ENCODE data around the gene TANGO2.

TANGO2 gene

DNA sequence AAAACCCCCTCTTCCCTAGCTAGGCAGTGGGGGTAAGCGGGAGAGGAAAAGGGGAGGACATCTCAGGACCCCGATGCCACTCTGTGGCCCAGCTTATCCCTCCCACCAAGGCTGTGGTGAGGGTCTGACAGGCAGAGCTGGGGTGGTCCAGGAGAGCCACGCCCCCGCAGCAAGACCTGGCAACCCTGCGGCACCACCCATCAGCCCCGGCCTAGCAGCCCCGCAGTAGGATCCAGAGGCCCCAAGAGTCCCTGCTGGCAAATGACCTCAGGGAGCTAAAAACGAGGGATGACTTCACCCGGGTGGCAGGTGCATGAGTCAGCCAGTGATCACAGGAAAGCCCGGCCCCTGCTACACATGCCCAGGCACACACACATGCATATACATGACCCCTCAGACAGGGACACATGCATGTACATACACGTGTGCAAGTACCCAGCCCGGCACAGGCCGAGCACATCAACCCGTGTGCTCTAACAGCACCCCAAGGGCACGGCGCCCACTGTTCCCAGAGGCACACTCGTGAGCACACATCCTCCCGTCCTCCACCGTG is 36.6 kb upstream of the TANGO2 start:
- no peak for DNase-seq

DNA sequence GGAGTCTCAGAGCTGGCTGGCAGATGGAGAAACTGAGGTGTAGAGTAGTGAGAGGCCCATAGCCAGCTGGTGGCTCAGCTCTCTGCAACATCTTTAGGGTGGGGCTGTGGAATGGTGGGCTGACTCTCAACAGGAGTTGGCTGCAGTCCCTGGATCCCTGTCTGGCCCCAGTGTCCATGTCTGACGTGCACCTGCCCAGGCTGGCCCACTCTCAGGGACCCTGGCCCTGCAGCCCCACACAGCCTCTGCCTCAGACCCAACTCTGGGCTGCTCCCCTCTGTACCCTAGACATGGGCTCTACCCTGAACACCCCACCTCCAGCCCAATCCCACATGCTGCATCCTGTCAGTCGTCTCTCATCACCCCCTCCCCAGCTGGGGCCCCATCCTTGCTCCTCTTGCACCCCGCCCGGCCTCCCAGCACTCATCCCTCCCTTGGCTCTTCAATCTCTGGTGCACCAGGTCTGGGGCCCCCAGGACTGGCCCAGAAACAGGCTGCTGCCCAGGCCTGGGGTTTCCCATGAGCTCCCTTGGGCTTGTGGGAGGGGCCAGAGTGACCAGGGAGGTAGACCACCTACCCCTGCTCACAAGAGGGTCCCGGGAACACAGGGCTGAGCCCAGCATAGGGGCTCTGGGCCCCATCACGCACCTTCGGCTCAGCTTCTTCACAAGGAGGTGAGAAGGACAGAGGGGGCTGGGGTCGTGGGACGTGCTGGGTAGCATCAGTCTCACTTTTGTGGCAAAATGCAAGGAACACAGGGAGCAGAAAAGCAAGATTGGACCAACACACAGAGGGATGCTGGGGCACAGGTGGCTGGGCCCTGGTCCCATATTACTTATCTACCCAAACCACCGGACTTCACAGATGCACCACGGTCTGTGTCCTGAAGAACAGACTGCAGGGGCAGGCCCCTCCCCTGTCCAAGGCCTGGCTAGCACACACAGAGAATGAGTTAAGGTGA is 35.8 kb upstream of the TANGO2 start:
- DNase-seq: no peak

DNA sequence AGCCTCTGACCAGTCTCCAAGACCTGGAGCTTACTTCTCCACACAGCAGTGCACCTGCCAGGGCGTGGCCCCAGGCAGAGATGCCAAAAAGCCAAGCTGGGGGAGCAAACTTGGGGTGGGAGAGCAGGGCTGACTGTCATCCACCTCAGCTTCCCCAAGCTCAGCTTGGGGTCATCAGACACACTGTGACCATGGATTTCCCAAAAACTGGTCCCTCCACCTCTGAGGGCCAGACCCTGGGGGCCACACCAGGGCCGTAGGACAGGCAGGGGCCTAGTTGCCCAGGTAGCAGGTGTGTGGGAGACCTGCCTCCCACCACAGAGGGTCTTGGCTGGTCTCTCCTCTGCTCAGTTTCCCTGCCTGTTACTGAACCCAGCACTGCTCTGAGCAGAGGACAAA is 34.9 kb upstream of the TANGO2 start:
- DNase-seq: no peak

DNA sequence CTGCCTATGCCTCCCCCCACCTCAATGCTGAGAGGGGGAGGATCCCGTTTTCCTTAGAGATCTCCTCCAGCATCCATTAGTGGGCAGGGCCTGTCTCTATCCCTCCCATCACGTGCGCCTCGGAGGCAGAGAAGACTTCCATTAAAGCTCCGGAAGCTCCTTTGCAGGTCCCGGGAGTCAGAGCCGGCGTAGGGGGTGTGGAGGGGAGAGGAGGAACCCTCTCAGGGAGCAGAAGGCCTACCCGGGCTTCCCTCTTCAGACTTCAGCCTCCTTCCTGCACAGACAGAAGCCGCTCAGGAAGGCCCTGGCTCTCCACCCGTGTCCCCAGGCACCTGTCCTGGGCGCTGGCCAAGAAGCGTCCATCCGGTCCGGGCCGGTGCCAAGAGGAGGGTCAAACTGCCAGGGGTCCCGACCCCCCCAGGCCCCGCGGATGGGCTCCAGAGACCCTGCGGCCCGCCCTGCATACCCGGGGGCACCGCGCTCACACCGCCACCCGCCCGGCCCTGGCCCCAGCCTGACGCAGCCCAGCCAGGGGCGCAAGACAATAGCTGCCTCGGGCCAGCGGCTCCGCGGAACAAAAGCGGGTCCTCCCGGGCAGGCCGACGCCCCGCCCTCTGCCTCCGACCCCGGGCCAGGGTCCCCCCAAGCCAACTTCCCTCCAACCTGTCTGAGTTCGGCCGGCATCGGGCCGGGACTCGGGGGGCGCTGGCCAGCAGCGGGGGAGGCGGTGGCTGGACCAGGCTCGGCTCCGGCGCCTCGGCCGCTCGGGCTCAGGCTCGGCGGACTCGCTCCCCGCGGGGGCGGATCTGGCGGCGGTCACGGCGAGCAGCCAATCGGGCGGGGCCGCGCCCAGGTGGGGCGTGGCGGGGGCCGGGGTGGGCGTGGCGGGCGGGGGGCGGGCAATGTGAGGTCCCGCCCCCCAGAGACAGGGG is 34.2 kb upstream of the TANGO2 start:
- DNase-seq: peak; percentile 49 to 65

DNA sequence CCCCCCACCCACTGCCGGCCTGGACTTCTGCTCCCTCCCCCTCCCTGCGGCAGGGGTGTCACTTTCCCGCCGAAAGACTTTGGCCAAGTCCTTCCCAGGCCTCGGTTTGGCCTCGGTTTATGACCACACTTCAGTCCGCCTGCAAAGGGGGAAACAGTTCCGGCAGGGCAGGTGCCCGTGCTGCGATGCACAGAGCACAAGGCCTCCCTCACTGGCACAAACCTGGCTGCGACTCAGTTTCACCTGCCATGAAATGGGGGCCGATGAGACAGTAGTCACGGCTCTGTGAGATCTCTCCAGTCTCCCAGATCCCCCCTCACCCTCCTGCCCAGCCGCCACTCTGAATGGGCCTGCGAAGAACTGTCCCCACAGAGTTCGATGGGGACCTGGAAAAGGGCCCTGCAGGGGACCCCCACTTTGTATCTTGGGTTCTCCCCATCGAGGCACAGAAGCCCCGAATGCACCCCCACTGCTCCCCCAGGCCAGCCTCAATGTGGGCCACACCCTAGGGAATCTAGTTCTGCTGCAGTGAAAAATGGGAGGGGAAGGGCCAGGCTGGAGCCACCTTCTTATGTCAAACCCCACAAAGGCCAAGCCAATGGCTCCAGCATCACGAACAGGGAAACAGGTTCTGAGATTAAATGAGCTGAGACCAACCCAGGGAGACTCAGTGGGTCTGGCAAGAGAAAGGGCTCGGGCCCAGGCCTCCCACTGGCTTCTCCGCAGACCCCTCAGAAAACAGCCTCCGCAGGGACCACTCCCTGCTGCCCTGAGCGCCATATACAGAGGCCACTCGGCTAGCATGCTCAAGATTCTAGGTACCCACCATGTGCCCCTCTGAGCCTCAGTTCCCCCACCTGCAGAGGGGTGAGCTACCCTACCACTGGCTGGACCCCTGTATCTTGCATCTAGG is 33.3 kb upstream of the TANGO2 start:
- no peak for DNase-seq

DNA sequence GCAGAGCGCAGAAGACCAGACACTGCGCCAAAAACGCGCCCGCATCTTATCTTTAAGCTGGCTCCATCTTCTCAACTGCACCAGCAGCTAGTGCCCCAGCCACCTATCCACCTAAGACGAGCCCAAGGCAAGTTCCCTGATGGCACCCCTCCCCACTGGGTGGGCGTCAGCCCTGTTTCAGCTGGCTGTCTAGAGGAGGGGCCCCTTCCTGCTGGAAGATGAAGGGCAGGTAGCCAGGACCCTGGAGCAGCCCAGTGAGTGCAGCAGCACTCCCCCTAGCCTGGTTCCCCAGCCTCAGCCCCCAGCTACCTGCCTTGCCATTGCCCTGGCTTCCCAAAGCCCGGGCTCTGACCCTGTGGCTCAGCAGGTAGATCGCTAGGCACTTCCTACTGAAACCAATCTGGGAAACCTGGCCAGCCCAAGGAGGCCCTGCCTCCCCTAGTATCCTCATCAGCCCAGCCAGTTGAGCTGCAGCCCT is 32.5 kb upstream of the TANGO2 start:
- no peak for DNase-seq

DNA sequence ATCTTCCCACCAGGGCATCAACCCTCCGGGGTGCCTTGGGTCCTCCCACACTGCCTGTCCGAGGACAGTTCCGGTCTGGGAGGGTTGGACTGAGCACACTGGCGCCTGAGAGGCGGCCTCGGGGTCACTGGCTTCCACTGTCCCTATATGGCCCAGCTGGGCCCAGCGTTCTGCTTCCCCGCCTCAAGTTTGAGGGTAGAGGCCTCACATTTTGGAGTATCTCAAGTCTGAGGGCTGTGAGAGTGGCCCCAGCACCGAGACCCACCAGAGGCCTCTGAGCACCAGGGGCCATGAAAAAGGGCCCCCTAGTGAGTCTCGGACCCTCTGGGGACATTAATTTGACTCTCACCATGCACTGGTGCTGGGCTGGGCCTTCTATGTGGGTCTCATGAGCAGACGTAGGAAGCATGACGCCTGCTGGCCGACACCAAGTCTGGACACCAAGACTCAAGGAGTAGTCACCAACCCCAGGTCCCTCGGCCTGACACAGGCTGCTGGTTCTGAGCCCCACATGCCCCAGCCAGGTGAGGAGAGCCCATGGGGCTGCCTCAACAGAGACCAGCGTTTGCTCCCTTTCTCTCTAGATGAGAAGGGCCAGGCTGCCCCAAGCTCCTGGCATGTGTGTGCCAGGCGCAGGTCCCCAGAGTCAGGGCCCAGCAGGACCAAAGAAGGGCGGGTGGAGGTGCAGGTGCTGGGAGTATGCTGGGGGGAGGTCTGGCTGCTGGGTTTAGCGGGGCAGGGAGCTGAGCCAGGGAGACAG is 31.8 kb upstream of the TANGO2 start:
- DNase-seq: no peak

DNA sequence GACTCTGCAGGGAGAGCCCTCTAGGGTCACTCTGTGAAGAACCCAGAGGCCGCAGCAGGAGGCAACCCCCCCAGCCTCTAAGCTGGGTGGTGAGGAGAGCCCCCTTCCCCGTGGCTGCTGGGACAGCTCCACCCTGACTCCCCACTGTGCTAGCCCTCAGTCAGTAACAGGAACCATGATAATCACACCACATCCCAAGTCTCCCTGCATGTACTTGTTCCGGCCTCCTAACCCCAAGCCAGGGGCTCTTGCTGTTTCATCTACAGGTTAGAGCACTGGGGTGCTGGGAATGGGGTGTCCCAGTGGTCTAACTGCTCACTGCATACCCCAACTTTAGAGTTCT is 31.2 kb upstream of the TANGO2 start:
- DNase-seq: no peak

DNA sequence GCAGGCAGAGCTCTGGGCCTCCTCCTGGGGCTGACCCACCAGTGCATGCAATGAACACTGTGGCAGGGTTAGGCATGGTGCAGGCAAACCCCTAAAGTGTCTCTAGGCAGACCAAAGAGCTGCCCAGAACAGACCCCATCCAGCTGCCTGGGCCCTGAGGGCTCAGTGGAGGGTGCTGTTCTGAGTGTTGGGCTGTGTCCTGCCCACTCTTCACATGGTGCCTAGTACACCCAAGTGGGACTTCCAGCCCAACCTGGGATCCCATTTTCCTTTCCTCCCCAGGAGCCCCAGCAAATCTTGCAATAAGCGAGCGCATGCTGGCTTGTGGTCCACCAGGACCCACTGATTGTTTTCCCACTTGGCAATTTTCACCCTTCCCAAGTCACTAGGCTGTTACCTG is 30.7 kb upstream of the TANGO2 start:
- no peak for DNase-seq

DNA sequence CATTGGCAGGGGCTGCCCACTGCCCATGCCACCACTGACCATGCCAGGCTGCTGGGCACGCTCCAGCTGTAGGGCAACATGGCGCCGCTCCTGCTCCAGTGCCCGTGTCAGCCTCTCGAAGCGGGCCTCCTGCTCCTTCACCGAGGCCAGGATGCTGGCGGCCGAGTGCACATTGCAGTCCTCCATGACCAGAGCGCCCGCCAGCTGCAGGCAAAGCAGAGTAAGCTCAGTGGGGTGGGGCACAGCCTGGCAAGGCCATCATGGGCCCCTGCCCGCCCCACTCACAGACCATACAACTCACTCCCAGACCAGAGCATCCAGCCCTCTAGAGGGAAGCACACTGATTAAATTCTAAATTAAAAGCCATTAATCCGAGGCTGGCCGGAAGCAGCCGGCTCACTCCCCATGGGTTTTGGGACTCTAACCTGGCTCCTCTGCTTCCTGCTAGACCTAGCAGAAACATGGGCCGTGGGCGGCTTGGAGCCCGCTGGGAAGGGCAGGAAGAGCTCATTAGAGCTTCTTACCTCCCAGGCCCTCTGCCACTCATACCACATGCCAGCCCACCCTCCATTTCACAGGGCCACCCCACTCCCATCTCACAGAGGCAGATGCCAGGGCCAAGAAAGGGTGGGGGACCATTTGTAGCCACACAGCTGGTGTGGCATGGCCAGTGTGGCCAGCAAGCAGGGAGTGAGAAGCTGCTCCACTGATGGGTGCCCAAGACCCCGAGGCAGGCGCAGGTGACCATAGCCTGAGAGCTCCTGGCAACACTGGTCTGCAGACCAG is 30.1 kb upstream of the TANGO2 start:
- no peak for DNase-seq

DNA sequence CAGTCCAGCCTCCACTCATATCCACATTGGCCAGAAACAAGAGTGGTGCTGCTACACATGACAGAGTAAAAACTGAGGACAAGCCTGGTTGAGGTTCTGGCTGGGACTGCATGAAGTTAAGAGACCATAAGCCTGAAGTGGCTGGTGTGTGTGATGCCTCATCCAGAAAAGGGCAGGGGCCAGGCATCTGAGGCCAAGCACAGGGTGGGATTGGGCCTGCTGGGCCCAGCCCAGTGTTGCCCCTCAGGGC is 29.6 kb upstream of the TANGO2 start:
- DNase-seq: no peak

DNA sequence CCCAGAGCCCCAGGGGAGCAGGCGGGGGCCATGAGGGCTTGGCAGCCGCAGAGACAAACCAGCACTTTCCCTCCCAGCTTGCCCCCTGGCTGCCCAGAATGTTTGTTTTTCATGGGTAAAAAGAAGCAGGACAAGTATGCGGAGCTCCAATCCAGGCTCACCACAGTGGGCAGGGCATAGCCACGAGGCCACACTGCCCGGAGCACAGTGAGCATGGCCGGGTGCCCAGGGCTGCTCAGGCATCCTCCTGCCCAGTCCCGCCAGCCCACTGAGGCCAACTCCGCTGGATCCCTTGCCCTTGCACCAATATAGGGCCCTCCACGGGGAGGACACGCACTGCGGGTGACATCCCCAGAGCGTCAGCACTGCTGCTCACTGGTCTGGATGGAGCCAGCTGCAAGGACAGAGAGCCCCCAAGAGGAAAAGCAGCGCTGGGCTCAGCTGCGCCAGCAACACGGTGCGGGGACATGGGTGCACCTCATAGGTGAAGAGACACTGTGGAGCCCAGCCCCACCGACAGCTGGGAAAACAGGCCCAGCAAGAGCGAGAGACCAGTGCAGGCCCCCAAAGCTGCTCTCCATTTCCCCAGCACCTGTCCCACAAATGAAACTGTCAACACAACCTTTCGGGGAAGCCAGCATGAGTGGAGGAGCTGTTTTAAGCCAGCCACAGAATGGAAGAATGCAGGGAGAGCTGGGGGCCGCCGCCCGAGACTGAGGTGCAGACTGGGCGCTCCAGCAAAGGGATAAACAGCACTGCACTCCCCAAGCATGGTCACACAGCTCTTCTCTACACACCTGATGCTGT is 29.1 kb upstream of the TANGO2 start:
- DNase-seq: no peak

DNA sequence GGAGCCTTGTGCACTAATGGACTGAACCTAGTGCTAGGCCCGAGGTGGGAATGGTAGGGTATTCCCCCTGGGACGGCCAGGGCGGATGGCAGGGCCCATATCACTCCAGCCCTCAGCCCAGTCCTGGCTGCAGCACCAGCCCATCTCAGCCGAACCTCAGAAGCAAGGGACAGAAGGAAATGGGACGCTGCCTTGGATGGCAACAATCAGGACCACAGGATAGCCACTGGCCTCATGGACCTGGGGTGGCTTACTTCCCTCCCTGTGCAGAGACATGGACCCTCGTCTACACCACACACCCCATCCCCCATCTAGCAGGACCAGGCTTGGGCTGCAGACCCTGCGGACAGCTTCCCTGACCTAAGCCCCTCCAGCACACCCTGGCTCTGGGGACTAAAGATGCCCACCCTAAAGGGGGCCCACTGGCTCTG is 28.4 kb upstream of the TANGO2 start:
- DNase-seq: no peak

DNA sequence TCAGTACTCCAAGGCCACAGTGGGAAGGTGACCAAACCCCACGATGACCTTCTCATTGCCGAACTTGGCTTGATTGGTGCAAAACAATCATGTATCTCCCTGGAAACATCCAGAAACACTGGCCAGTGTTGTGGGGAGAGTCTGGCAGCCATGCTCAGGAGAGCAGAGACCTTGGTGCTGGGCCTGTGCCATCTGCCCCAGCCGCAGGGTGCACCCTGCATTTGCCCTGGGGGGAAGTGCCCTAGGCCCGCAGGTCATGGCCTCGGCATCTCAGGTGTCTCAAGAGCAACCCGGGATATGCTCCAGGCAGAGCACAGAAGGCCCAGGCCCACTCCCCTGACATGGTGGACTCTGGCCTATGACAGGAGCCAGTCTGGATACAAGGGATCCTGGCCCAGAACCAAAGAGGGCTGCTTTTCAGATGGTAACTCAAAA is 28.0 kb upstream of the TANGO2 start:
- no peak for DNase-seq

DNA sequence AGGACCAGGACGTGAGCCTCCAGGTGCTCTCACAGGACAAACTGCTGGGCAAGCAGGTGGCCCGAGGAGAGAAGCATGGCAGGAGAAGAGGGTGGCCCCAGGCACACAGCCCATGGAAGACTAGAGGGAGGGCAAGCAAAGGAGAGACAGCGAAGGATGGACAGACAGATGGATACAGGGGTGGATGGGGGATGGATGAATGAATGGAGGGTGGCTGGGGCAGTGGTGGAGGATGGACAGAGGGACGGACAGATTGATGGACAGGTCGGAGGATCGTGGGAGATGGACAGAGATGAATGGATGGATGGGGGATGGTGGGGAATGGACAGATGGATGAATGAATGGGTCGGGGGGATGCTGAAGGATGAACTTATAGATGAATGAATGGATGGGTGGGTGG is 27.0 kb upstream of the TANGO2 start:
- DNase-seq: no peak

DNA sequence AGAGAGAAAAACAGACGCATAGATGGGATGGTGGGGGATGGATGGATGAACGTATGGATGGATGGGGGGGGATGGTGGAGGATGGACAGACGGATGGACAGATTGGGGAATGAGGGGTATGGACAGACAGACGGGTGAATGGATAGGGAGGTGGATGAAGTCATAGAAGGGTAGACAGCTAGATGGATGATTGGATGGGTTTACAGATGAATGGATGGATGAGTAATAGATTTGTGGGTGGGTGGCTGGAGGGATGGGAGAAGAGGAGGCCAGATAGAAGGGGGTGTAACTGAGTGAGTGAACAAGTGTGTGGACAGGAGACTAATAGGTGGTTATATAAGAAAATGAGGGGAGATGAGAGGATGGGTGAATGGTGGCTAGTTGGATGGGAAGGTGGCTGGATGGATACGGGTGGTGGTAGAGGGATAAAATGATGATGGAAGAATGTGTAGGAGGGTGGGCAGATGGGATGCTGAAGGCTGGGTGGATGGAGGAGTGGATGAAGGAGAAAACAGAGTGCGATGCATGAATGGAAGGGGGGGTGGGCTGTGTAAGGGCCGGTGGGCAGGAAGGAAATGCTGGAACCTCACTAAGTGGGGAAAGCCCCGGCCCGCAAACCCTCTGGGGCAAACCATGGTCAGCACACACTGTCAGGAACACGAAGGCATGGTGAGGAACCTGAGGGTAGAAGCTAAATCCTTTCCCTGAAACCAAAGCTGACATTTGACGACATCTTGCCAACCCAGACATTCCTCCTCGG is 25.9 kb upstream of the TANGO2 start:
- DNase-seq: no peak

DNA sequence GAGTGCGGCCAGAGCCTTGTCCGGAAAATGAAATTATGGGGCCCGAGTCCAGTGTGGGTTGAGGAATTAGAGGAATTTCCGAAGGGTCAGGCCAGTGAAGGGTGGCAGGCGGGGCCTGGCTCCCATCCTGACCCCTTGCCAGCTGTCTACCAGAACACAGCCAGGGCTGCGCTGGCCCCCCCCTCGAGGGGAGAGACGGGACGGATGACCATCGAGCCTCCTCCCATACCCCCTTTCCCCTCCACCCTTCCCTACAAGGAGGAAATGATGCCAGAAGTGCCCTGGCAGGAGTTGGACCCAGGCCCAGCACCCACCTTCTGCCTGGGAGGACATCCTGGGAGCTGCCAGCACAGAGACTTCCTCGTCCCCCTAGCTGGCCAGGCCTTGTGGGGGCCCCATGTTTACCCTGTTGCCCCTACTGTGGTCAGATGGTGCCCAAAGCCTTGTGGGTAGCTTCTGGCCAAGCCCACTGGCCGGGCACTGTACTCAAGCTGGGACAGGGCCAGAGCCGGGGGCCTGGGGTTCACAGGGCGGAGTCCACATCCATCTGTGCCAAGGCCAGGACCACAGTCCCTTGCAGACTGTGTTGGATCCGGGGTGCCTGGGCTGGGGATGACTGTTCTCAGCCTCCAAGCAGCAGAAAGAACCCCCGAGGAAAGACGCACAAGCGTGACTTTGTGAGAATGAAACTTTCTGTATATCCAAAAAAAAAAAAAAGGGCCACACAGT is 25.1 kb upstream of the TANGO2 start:
- no peak for DNase-seq

DNA sequence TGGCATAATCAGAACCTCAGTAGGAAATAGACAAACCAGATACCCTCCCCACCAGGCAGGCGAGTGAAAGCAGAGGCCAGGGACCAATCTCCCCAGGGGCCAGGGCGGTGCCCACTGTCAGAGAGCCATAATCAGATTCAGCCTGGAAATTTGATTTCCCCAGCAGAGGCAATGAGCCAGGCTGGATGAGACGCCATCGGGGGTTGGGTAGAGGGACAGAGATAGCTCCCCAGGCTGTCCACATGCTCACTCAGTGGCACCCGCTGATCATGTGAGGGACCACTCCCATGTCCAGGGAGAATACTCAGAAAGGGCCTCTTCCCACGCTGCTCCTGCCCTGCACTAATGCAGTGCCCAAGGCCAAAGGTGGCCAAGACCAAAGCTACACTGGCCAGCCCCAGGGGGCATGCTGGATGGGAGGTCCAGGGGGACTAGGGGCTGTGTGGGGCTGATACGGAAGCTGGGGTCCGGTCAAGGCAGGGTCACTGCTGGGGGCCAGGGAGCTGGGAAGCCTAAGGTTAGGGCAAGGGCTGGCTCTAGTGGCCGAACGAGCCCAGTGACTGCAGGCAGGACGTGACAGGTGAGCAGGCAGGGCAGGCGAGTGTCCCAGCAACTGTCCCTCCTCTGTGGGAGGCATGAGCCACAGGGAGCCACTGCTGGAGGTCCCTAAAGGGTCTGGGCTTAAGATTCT is 24.1 kb upstream of the TANGO2 start:
- DNase-seq: no peak
